Measurements from ENCODE around the gene UQCC2.

Gene UQCC2

DNA sequence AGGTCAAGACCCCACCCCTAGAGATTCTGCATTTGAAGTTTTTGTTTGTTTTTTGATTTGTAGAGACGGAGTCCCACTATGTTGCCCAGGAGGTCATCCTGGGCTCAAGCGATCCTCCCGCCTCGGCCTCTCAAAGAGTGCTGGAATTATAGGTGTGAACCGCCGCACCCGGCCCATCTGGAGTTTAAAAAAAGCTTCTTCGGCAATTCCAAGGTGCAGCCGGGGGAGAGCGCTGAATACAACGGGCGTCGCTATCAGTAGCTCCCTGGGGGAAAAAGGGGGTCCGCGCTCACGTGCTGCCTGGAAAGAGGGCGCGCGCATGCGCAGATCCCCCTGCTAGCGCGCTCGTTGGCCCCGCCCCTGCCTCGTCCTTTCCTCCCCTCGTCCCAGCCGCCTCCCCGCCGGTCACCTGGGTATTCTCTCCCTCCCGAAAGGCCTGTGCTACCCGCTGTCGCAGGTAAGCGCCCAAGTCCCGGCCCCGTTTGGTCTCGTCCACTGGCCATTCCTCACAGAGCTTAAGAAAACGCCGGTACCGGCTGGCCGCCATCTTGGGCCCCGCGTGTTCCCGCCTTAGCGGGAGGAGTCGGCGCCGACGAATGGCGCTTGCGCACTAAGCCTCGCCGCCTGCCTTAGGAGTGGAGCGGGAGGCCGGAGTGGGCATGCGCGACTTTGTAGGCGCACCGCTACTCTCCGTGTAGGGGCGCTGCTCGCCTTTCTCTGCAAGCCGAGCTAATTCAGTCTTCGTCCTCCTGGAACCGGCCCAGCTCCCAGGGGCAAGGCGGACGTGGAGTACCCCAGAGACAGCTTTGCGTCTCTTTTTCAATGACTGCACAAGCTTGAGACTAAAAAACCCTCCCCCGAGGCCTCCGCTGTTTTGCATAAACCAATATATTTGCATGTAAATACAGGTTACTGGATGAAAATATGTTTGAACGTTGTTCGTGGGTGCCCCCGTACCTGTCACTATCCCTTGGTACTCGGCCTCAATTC is at the start of gene UQCC2:
TSS of gene UQCC2 (minus strand) at position 561 of the 990 bp plus-strand sequence. CDS start at position 547, 14 bp downstream.
- DNase-seq: peak; percentile 99

DNA sequence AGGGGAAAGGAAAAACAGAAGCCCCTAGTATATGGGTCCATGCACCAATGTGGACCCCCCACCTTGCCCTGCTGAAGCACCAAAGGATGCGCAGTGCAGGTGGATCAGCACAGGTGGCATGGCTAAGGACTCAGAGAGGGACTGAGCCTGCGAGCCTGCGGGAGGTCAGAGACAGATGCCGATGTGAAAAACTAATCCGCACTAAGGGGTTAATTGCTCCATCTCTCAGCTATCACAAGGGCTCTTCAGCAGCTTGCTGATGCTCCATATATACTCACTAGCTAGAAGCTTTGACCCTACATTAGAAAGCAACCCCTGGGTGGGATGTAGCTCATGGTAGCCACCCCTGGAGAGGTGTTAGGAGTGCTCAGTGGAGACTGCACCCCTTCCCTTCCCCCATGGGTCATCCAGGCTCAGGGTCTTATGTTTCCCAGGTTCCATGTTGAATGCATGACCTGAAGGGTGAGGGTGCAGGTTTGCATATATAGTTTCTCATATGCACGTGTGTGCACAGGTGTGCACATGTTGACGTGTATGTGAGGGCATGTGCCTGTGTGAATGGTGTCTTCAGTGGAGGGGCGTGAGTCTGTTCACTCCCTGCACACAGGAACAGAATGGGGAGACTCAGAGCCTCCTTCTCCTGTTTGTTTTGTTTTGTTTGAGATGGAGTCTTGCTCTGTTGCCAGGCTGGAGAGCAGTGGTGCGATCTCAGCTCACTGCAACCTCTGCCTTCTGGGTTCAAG is 48.6 kb upstream of the UQCC2 start:
- no peak for DNase-seq

DNA sequence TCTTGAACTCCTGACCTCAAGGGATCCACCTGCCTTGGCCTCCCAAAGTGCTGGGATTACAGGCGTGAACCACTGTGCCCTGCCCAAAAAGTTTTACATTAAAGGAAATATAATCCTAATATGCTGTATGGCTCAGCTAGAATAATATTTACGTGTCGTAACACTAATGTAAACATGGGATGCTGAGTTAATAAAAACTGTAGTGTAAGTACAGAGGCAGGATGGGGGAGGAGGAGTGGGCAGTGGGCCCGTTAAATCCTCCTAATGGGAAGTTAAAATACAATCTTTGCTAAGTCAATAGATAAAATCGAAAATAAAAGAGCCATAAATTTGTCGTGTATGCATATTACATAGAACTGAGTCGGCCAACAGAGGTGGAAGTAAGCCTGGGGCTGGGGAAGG is 47.3 kb upstream of the UQCC2 start:
- no peak for DNase-seq

DNA sequence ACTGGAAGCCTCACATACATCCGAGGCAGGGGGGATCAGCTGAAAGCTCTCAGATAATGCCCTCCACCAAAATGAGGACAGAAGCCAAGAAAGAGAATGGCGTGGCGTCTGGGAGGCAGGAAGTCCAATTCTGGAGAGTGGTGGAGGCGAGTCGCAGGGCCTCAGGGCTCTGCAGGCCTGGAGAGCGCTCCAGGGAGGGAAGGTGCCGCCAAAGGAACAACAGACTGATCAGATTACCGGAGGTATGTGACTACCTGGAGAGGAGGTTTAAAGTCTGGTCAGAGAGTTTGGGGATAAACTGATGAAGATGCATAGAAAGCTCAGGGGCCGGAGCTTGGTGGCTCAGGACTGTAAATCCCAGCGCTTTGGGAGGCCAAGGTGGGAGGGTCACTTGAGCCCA is 46.4 kb upstream of the UQCC2 start:
- DNase-seq: no peak

DNA sequence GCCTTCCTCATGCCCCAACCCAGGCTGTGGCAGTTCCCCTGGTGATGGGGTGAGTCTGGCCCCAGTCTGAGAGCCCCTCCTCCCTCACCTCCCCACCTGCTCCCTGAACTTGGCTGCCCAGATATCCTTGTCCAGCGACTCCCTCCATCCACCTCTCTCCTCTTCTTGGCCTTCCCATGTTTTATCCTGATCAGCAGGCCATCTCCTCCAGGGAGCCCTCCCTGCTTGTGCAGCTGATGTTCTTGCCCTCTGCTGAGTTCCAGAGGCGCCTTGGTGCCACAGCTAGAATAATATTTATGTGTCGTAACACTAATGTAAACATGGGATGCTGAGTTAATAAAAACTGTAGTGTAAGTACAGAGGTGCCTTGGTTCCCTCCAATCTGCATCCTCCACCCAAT is 45.6 kb upstream of the UQCC2 start:
- DNase-seq: no peak

DNA sequence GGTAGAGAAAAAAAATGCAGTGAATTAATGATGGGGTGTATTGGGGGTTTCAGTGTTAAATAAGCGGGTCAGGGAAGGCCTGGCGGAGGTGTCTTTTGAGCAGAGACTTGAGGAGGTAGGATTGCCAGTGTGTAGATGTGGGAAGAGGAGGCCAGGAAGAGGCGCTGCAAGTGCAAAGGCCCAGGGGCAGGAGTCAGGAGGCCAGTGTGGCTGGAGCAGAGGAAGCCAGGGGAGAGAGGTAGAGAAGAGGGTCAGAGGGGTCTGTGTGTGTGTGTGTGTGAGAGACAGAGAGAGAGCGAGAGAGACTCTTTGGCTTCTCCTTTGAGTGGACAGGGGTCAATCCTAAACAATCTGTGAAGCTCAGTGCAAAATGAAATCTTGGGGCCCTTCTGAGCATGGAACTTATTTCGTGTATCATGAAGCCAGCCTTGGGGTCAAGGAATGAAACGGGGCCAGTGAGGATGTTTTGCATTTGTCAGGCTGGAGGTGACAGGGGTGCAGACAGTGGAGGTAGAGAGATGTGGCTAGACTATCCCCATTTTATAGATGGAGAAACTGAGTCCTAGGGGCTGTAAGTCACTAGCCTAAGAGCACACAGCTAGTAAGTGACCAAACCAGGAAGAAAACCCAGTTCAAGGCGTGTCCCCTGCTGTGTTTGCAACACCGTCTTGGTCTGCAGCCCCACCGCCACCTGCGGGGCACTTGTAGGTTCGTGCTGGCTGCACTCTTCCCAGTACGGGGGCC is 44.9 kb upstream of the UQCC2 start:
- no peak for DNase-seq

DNA sequence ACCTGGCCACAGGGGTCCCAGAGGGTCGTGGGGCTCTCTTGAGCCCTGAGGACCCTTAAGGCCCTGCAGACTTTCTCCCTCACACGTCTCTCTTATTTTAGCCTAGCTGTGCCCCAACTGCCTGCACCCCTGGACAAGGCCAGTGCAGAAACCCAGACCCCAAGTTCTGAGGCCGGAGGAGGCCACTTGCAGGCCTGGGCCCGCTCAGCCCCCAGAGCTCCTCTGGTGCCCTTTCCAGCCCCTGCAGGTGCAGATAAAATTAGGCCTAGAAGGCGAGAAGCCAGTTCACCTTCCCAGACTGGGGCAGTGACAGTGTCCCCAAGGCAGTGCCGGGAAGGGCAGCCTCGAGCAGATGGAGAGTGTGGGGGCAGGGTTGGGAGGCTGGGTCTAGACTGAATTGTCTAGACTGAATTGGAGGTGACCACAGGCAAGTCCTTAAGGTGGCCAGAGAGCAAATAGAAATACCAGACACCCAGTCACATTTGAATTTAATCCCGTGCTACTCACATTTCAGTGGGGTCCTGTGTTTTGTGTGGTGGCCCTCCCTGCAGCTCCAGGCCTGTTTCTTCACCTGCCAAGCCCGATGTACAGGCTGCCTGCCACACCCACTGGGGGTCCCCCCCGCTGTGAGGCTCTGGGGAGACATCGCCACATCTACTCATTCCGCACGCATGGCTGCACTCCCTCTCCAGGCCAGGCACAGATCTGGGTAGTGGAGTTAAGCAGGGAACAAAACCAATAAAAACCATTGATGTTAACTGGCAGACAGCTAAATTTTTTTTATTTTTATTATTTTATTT is 43.8 kb upstream of the UQCC2 start:
- DNase-seq: peak; percentile 29

DNA sequence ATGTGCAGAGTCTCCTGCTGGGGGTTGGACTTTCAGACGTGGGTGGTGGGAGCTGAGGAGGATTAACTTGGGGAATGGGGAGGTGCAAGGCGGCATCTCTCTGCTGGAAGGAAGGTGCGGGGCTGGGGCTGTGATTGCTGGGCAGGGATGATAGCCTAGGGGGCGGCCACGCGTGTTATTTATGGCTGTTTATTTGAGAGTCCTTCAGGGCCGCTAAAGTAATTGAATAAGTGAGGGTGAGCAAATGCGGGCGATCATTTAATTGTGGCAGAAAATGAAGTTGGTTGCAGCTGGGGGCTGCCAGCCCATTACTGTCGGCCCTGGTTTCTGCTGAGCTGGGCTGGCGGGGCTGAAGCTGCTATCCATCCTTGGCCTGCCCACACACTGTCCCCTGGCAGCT is 42.7 kb upstream of the UQCC2 start:
- DNase-seq: no peak

DNA sequence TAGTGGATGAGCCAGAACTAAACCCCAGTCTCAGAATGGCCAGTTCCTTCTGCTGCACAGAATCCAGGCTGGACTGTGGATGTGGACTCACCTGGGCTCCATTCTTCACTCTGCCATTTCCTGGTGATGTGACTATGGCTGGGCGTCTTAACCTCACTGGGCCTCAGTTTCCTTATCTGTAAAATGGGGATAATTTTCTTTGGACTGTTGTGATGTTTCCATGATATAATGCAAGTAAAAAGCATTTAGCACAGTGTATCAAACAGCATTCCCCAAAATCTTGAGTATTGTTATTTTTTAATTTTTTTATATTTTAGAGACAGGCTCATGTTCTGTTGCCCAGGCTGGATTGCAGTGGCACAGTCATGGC is 41.1 kb upstream of the UQCC2 start:
- DNase-seq: no peak

DNA sequence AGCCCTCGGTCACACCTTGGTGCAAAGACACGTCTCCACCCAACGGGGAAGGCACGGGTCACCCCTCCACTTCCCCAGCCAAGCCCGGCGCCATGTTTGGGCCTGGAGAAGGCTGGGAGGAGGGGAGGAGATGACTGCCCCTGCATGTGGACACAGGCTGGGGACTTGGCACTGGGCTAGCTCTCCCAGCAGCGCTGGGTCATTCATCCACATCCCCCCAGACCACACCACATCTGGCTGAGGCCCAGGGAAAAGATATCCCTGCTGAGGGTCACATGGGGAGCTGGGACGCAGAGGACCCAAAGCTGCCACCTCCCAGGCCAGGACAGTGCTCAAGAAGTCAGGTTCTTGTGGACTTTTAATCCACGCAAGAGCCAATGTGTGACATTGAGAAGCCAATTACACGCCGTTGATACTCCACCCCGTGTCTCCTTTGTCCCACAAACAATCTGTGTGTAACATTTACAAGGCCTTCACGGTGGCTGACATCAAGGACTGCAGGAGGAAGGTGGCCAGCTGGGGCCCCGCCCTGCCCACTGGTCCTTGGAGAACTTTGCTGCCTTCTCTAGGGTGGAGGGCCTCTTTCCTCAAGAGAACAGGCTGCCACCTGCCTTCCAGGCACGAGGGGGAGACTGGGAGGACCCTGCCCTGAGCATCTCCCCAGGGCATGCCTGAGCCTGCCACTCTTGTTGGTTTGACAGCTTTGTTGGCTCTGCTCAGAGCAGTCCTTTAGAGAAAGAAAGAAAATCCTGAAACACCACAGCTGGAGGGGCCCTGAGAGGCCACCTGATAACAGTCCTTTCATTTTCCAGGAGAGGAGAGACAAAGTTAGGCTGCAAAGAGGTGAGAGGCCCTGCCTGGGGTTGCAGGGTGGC is 40.5 kb upstream of the UQCC2 start:
- peak; percentile 82 for DNase-seq

DNA sequence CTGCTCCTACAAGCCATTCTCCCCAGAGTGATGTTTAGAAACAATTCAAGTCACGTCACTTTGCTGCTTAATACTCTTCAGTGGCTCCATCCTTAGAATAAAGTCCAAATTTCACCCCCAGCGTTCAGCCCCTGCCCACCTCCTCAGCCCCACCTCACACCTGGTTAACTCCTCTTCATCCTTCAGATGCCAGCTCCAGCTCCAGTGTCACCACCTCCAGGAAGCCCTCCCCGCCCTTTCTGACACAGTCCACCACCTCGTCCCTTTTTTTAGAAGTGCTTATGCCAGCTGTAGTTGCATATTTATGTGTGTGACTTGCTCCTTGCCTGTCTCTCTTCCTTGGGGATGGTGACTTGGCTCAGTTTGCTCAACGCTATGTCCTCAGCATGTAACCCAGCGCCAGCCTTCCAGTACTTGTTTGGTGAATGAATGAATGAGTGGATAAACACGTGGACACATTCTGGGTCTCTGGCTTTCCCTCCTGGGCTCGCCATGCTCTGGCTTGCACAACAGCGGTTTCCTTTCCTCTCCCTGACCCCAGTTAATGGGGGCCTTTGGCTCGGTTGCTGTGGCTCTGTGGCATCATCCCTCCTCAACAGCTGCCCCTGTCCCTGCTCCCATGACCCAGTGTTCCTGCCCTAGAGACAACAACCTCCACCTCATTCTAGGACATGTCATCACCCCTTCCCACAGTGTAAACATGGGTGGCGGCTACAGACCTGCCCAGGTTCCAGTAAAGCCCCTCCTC is 38.9 kb upstream of the UQCC2 start:
- DNase-seq: no peak

DNA sequence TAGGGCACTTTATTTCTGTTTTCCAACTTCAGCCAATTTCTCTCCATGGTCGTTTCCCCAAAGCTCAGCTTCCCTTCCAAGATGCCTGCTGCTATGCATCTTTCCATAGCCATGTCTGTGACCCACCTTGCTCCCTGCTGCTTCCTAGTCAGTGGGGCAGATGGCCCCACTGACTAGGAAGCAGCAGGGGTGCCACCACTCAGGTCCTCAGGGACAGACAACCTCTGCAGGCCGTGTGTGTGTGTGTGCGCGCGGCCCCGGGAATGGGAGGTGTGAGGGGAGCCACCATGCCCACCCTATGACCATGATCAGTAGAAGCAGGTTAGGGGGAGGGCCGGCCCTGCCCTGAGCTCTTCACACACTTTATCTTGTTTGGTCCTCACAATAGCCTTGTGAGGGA is 37.9 kb upstream of the UQCC2 start:
- DNase-seq: no peak

DNA sequence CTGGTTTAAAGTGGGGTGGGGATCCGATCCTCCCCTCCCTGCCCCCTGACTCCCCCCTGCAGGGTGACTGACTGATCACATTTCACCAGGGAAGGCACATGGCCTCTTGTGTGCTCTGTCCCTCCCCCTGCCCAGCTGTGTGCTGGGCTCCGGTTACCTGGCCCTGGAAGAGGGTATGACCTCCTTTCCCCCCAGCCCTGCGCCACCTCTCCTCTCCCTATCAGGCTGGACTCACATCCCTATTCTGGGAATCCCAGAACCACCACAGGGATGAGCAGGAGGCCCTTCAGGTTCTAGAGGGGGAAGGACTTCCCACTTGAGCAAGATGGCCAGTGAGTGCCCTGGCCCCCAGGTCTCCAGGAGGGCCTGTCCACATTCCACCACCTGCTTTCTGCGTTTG is 37.3 kb upstream of the UQCC2 start:
- no peak for DNase-seq

DNA sequence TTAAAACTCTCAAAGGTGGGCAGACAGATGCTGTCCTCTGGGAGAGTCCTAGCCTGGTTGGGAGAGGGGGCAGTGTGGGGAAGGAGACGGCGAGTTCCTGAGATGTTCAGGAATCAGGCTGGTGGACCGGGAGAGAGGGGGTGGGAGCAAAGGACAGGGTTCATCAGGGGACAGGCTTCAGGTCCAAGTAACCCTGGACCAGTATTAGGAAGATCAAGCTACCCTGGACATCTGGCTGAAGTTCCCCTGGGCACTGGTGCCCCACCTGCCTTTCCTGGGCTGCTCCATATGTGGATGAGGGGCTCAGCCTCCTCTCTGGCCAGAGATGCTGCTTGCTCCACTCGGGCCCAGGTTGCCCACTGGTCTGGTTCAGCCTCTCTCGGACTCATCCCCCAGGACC is 36.3 kb upstream of the UQCC2 start:
- DNase-seq: no peak

DNA sequence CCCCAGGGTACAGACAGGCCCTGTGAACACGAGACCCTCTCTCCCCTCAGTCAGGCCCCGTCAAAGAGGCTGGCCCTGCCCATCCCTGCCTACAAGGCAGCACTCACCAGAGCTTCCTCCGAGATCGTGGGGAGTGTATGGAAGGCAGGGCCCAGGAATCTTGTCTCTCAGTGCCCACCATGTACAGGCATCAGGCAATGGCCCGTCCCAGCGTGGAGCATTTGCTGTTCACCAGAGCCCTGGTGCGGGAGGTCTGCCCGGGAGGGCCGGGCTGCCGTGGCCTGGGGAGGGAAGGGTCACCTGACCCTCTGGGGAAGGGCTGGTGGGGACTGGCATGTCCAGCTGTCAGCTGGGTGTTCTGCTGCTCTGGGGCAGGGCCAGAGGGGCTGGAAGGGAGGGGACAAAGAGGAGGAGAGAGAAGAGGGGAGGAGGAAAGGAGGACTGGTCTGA is 35.2 kb upstream of the UQCC2 start, which contains the start of gene IP6K3:
TSS of gene IP6K3 (minus strand) at position 255 of the 450 bp plus-strand sequence. CDS start 11,429 bp downstream, outside the sequence.
- no peak for DNase-seq

DNA sequence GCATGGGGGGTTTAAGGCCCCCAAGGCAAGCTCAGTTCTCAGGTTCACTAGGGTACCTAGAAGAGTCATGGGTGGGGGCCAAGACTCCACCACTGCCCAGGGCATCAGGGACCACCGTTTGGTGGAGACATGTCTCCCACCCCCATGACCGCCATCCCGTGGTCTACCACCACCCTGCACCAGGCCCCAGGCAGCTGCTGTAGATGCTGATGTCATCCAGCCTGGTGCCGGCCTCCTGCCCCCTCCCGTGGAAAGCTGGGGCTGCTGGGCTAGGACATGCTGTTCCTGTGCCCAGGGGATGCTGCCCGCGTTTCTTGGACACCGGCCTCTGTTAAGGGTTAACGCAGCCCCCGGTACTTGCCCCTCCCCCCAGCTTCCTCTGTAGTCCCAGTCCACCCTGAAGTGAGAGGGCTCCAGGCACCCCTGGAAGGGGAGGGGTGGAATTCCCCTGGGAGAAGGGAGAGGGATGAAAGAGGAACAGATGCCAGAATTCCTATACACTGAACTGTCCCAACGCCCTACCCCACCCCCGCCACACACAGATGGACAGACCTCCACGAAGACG is 34.6 kb upstream of the UQCC2 start:
- no peak for DNase-seq

DNA sequence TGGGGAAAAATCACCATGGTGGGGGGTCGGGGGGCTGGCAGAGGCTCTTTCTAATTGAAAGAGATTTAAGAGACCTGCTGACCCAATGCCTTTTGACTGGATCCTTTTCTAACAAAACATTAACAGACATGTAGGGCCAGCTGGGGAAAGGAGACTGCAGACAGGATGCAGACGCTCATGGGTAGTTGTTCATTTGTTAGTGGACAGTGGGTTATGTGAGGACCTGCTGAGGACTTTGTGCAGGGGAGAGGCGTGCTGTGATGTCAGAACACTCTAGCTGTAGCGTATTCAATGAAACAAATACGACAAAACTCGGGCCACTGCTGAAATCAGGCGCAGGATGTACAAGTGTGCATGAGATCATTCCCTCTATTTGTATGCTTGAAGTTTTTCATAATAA is 34.0 kb upstream of the UQCC2 start:
- no peak for DNase-seq

DNA sequence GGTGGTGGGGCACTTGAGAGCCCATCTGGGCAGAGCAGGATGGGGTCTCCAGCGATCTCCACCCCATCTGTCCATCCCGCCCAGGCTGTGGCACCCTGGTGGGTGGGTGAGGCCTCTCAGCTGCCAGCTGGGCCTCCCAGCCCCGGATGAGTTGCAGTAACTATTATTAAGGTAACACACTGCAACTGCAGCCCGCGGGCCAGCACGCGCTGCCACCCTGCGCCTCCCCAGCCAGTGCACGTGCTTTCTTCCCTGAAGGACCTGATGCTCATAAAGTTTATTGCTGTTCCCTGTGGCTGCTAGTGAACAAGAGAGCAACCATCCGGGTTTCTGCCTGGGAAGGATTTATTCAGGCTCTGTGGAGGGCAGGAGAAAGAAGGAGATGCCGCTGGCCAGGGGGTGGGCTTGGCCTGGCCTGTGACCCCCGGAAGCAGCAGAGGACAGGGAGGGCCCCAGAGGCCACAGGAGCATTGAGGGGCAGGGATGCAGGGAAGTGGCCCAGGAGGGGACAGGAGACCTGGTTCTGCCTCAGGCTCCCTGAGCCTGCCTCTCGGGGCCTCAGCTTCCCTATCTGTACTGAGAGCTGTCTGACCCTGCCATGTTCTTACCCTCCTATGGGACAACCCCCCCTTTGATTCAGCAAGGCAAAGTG is 33.5 kb upstream of the UQCC2 start:
- DNase-seq: no peak

DNA sequence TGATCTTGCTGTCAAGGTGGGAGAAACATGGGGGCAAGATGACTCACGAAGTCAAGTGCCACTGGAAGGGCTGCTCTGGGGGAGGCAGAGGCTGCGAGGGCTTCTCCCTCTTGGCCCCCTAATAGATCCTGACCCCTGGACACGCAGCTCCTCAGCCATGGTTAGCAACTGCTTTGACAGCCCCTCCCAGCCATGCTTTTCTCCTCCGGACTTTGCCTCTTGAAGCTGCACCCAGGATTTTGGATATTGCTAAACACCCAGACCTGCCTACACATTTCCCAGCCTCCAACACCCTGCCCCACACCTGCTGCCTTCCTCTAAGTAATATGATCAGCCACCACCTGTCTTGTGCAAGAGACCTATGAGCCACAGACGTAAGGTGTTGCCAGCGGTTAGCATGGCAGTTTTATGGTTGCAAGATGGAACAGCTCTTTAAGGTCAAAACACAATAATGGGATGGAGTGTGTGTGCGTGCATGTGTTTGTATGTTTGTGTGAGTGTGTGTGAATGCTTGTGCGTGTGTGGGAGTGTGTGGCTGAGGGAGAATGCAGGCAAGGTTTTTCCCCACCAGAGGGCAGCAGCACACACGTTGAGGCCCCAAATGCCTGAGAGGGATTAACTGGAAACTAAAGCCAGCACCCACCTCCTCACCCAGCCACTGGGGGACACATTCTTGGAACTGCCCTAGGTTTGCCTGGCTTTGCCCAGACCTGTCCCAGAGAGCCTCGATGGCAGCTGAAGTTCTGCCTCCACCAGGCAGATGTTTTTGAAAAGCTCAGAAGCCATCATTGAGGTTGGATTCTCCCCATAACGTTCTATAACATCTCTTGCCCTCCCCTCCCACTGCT is 32.7 kb upstream of the UQCC2 start:
- peak; percentile 72 for DNase-seq

All from NCI-H1436 (cell line).